WTC11 (cell line): Measurements from ENCODE around the gene NPL. TPM values are rescaled to one million over a fixed set of nuclear protein-coding genes. Genes with fewer than 3 reads are reported as not detected.

ENCODE experiments used
- ATAC-seq: fragments of 200-7000 bp; cut with Tn5 transposase; 2 replicates; pipeline ENCODE4 v1.10.0; 2021; ENCODE audit warnings: mild to moderate bottlenecking, moderate library complexity
- CTCF ChIA-PET: fragments of 300-600 bp; sonication (Branson Sonifier 250); formaldehyde crosslinking; loops from one replicate; lab custom pipeline; 2021; ENCODE audit warnings: antibody characterized with exemption; lab: Charles Lee
- POLR2A ChIA-PET: fragments of 350-600 bp; sonication (Branson Sonifier 250); formaldehyde crosslinking; loops from one replicate; lab custom pipeline; 2021; ENCODE audit warnings: antibody characterized with exemption; lab: Charles Lee
- DNase-seq: peaks from one replicate; pipeline ENCODE4 v3.0.0; 2021; ENCODE audit warnings: low spot score
- H3K27ac Mint-ChIP-seq: 2 replicates; pipeline ENCODE4 v1.8.0; 2021; ENCODE audit warnings: mixed read lengths
- H3K27me3 Mint-ChIP-seq: 2 replicates; pipeline ENCODE4 v1.8.0; 2021; ENCODE audit warnings: low read depth, mild to moderate bottlenecking, moderate library complexity, mixed read lengths
- H3K36me3 Mint-ChIP-seq: 2 replicates; pipeline ENCODE4 v1.8.0; 2021; ENCODE audit warnings: mixed read lengths
- H3K4me1 Mint-ChIP-seq: 2 replicates; pipeline ENCODE4 v1.8.0; 2022; ENCODE audit warnings: mixed read lengths
- H3K4me3 Mint-ChIP-seq: 2 replicates; pipeline ENCODE4 v1.8.0; 2021; ENCODE audit warnings: mild to moderate bottlenecking, moderate library complexity, mixed read lengths
- H3K9me3 Mint-ChIP-seq: 2 replicates; pipeline ENCODE4 v1.8.0; 2021; ENCODE audit warnings: mixed read lengths
- ATF1 ChIP-seq: sonication (generic); formaldehyde crosslinking; IDR thresholded peaks from 2 replicates; pipeline ENCODE4 v1.8.1; 2023; ENCODE audit warnings: mild to moderate bottlenecking, moderate library complexity, missing genetic modification reagents
- ATF2 ChIP-seq: sonication (generic); formaldehyde crosslinking; IDR thresholded peaks from 2 replicates; pipeline ENCODE4 v1.8.1; 2022; ENCODE audit warnings: low read depth, missing genetic modification reagents, borderline replicate concordance
- CBFB ChIP-seq: sonication (generic); formaldehyde crosslinking; IDR thresholded peaks from 2 replicates; pipeline ENCODE4 v1.8.1; 2022; ENCODE audit warnings: mild to moderate bottlenecking, low read depth, missing genetic modification reagents
- CREB1 ChIP-seq: sonication (generic); formaldehyde crosslinking; IDR thresholded peaks from 2 replicates; pipeline ENCODE4 v1.8.0; 2023; ENCODE audit warnings: mild to moderate bottlenecking, missing genetic modification reagents
- ETV6 ChIP-seq: sonication (generic); formaldehyde crosslinking; IDR thresholded peaks from 2 replicates; pipeline ENCODE4 v1.8.1; 2022; ENCODE audit warnings: mild to moderate bottlenecking, missing genetic modification reagents
- GTF2I ChIP-seq: fragments of 250-450 bp; sonication (Bioruptor Pico); conservative IDR thresholded peaks from 2 replicates; pipeline ENCODE4 v1.4.0; 2021; ENCODE audit warnings: mild to moderate bottlenecking
- MAX ChIP-seq: sonication (generic); formaldehyde crosslinking; IDR thresholded peaks from 2 replicates; pipeline ENCODE4 v1.8.0; 2022; ENCODE audit warnings: mild to moderate bottlenecking, missing genetic modification reagents
- MYBL2 ChIP-seq: sonication (generic); formaldehyde crosslinking; IDR thresholded peaks from 2 replicates; pipeline ENCODE4 v1.8.1; 2023; ENCODE audit warnings: mild to moderate bottlenecking, moderate library complexity, missing genetic modification reagents
- PREB ChIP-seq: sonication (generic); formaldehyde crosslinking; IDR thresholded peaks from 2 replicates; pipeline ENCODE4 v1.8.1; 2022; ENCODE audit warnings: mild to moderate bottlenecking, missing genetic modification reagents, moderate library complexity, borderline replicate concordance
- SMAD4 ChIP-seq: sonication (generic); formaldehyde crosslinking; IDR thresholded peaks from 2 replicates; pipeline ENCODE4 v1.8.0; 2022; ENCODE audit warnings: mild to moderate bottlenecking, missing genetic modification reagents
- SP1 ChIP-seq: sonication (generic); formaldehyde crosslinking; conservative IDR thresholded peaks from 2 replicates; pipeline ENCODE4 v1.8.1; 2022; ENCODE audit warnings: missing genetic modification reagents
- ZBTB21 ChIP-seq: sonication (generic); formaldehyde crosslinking; IDR thresholded peaks from 2 replicates; pipeline ENCODE4 v1.8.1; 2023; ENCODE audit warnings: mild to moderate bottlenecking, missing genetic modification reagents, borderline replicate concordance
- ZNF671 ChIP-seq: fragments of 250-450 bp; sonication (Bioruptor Pico); IDR thresholded peaks from 2 replicates; pipeline ENCODE4 v1.8.0; 2021; ENCODE audit warnings: mild to moderate bottlenecking
- total RNA-seq: library from RNA; stranded (reverse); gene quantifications from 3 replicates; pipeline ENCODE4 v1.2.3, GENCODE V29; 2021
- TF ChIP-seq, protein P1 (sequence below): sonication (generic); formaldehyde crosslinking; IDR thresholded peaks from 2 replicates; pipeline ENCODE4 v1.8.1; 2023; ENCODE audit warnings: mild to moderate bottlenecking, missing genetic modification reagents
- TF ChIP-seq, protein P2 (sequence below): sonication (generic); formaldehyde crosslinking; IDR thresholded peaks from 2 replicates; pipeline ENCODE4 v1.8.1; 2023; ENCODE audit warnings: mild to moderate bottlenecking, missing genetic modification reagents, borderline replicate concordance
- TF ChIP-seq, protein P3 (sequence below): sonication (generic); formaldehyde crosslinking; IDR thresholded peaks from 2 replicates; pipeline ENCODE4 v1.8.1; 2023; ENCODE audit warnings: mild to moderate bottlenecking, moderate library complexity, missing genetic modification reagents
- TF ChIP-seq, protein P4 (sequence below): sonication (generic); formaldehyde crosslinking; IDR thresholded peaks from 2 replicates; pipeline ENCODE4 v1.8.1; 2023; ENCODE audit warnings: mild to moderate bottlenecking, missing genetic modification reagents, moderate library complexity
- TF ChIP-seq, protein P5 (sequence below): sonication (generic); formaldehyde crosslinking; IDR thresholded peaks from 2 replicates; pipeline ENCODE4 v1.8.0; 2023; ENCODE audit warnings: mild to moderate bottlenecking, missing genetic modification reagents

NPL gene
- total RNA-seq, 1 experiment from 2014 or later, result 3.6 TPM

DNA sequence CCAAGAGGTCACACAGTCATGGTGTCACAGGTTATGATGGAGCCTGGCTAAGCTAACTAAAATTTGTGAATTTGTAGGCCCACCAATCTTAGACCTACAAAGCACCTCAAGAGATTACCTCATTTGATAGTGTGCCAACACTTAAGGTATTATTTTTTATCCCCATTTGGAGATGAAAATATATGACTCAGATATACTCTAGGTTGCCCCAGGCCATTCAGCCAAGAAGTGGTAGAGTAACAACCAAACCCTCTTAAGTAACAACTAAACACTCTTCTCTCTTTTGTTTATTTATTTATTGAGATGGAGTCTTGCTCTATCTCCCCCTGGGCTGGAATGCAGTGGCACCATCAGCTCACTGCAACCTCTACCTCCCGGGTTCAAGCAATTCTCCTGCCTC lies 14.3 kb downstream of the NPL start:
- no peaks in the 10 kb centered on the region for H3K27me3 Mint-ChIP-seq
- CTCF ChIA-PET, result interaction anchor here (0.7 to 1.0 kb wide), 2 partner anchors 8 to 17 kb away, joined by 3 to 4 read pairs; no protein-coding TSS in a partner anchor
- TF ChIP-seq ATF2 (CRISPR knock-in tag) (no peak), MAX (no peak), SMAD4 (CRISPR knock-in tag) (no peak), ATF1 (CRISPR knock-in tag) (no peak), GTF2I (CRISPR knock-in tag) (no peak), CBFB (CRISPR knock-in tag) (no peak), PREB (CRISPR knock-in tag) (no peak)
- TF ChIP-seq, protein P1, sequence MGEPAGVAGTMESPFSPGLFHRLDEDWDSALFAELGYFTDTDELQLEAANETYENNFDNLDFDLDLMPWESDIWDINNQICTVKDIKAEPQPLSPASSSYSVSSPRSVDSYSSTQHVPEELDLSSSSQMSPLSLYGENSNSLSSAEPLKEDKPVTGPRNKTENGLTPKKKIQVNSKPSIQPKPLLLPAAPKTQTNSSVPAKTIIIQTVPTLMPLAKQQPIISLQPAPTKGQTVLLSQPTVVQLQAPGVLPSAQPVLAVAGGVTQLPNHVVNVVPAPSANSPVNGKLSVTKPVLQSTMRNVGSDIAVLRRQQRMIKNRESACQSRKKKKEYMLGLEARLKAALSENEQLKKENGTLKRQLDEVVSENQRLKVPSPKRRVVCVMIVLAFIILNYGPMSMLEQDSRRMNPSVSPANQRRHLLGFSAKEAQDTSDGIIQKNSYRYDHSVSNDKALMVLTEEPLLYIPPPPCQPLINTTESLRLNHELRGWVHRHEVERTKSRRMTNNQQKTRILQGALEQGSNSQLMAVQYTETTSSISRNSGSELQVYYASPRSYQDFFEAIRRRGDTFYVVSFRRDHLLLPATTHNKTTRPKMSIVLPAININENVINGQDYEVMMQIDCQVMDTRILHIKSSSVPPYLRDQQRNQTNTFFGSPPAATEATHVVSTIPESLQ (CRISPR knock-in tag), result no peak
- TF ChIP-seq, protein P2, sequence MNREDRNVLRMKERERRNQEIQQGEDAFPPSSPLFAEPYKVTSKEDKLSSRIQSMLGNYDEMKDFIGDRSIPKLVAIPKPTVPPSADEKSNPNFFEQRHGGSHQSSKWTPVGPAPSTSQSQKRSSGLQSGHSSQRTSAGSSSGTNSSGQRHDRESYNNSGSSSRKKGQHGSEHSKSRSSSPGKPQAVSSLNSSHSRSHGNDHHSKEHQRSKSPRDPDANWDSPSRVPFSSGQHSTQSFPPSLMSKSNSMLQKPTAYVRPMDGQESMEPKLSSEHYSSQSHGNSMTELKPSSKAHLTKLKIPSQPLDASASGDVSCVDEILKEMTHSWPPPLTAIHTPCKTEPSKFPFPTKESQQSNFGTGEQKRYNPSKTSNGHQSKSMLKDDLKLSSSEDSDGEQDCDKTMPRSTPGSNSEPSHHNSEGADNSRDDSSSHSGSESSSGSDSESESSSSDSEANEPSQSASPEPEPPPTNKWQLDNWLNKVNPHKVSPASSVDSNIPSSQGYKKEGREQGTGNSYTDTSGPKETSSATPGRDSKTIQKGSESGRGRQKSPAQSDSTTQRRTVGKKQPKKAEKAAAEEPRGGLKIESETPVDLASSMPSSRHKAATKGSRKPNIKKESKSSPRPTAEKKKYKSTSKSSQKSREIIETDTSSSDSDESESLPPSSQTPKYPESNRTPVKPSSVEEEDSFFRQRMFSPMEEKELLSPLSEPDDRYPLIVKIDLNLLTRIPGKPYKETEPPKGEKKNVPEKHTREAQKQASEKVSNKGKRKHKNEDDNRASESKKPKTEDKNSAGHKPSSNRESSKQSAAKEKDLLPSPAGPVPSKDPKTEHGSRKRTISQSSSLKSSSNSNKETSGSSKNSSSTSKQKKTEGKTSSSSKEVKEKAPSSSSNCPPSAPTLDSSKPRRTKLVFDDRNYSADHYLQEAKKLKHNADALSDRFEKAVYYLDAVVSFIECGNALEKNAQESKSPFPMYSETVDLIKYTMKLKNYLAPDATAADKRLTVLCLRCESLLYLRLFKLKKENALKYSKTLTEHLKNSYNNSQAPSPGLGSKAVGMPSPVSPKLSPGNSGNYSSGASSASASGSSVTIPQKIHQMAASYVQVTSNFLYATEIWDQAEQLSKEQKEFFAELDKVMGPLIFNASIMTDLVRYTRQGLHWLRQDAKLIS (CRISPR knock-in tag), result no peak
- POLR2A ChIA-PET, result no interaction called here
- H3K36me3 Mint-ChIP-seq, result no peaks in the 10 kb centered on the region
- H3K27ac Mint-ChIP-seq, result no peak overlapping the region
- no peaks in the 10 kb centered on the region for H3K9me3 Mint-ChIP-seq
- ATAC-seq, result no peak
- peaks cover 23% of the 10 kb centered on the region for H3K4me1 Mint-ChIP-seq
- H3K4me3 Mint-ChIP-seq, result no peak overlapping the region
- DNase-seq, result no peak

- CTCF ChIA-PET, result interaction anchor here (0.5 to 1.7 kb wide), 10 partner anchors 9 to 362 kb away, joined by 3 to 10 read pairs (median 3); no protein-coding TSS in a partner anchor
- no peaks in the 10 kb centered on the region for H3K27me3 Mint-ChIP-seq
- no peak overlapping the region; the same call in 1 of the 2 replicates for H3K4me3 Mint-ChIP-seq
- H3K27ac Mint-ChIP-seq, result no peak overlapping the region
- no peaks in the 10 kb centered on the region for H3K36me3 Mint-ChIP-seq
- POLR2A ChIA-PET, result no interaction called here
- peaks cover 18% of the 10 kb centered on the region for H3K4me1 Mint-ChIP-seq
- H3K9me3 Mint-ChIP-seq, result no peaks in the 10 kb centered on the region
- ATAC-seq (peak; percentile 98), DNase-seq (peak; percentile 82)
- no peak for TF ChIP-seq ZNF671
- no peak for TF ChIP-seq CREB1
- TF ChIP-seq, protein P3, sequence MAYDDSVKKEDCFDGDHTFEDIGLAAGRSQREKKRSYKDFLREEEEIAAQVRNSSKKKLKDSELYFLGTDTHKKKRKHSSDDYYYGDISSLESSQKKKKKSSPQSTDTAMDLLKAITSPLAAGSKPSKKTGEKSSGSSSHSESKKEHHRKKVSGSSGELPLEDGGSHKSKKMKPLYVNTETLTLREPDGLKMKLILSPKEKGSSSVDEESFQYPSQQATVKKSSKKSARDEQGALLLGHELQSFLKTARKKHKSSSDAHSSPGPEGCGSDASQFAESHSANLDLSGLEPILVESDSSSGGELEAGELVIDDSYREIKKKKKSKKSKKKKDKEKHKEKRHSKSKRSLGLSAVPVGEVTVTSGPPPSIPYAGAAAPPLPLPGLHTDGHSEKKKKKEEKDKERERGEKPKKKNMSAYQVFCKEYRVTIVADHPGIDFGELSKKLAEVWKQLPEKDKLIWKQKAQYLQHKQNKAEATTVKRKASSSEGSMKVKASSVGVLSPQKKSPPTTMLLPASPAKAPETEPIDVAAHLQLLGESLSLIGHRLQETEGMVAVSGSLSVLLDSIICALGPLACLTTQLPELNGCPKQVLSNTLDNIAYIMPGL (CRISPR knock-in tag), result no peak
- no peak; the same call in 1 of the 2 replicates for TF ChIP-seq ZBTB21 (CRISPR knock-in tag)
- no peak for TF ChIP-seq MYBL2 (CRISPR knock-in tag)
- TF ChIP-seq, protein P4, sequence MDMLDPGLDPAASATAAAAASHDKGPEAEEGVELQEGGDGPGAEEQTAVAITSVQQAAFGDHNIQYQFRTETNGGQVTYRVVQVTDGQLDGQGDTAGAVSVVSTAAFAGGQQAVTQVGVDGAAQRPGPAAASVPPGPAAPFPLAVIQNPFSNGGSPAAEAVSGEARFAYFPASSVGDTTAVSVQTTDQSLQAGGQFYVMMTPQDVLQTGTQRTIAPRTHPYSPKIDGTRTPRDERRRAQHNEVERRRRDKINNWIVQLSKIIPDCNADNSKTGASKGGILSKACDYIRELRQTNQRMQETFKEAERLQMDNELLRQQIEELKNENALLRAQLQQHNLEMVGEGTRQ (CRISPR knock-in tag), result 0 out of 2 replicates have a peak, but pooled peaks have one; percentile 35
- TF ChIP-seq, protein P5, sequence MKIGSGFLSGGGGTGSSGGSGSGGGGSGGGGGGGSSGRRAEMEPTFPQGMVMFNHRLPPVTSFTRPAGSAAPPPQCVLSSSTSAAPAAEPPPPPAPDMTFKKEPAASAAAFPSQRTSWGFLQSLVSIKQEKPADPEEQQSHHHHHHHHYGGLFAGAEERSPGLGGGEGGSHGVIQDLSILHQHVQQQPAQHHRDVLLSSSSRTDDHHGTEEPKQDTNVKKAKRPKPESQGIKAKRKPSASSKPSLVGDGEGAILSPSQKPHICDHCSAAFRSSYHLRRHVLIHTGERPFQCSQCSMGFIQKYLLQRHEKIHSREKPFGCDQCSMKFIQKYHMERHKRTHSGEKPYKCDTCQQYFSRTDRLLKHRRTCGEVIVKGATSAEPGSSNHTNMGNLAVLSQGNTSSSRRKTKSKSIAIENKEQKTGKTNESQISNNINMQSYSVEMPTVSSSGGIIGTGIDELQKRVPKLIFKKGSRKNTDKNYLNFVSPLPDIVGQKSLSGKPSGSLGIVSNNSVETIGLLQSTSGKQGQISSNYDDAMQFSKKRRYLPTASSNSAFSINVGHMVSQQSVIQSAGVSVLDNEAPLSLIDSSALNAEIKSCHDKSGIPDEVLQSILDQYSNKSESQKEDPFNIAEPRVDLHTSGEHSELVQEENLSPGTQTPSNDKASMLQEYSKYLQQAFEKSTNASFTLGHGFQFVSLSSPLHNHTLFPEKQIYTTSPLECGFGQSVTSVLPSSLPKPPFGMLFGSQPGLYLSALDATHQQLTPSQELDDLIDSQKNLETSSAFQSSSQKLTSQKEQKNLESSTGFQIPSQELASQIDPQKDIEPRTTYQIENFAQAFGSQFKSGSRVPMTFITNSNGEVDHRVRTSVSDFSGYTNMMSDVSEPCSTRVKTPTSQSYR, result no peak
- TF ChIP-seq SP1, result peak; percentile 39; the same call in 1 of the 2 replicates
- no peak for TF ChIP-seq ETV6 (CRISPR knock-in tag)
Observed at GRCh38 chr1:182806015-182806678, 16.6 kb downstream of the NPL start.
